ENCODE results near the gene ERCC6L. TPM values are rescaled to one million over a fixed set of nuclear protein-coding genes. Genes with fewer than 3 reads are reported as not detected.

The ERCC6L gene, protein sequence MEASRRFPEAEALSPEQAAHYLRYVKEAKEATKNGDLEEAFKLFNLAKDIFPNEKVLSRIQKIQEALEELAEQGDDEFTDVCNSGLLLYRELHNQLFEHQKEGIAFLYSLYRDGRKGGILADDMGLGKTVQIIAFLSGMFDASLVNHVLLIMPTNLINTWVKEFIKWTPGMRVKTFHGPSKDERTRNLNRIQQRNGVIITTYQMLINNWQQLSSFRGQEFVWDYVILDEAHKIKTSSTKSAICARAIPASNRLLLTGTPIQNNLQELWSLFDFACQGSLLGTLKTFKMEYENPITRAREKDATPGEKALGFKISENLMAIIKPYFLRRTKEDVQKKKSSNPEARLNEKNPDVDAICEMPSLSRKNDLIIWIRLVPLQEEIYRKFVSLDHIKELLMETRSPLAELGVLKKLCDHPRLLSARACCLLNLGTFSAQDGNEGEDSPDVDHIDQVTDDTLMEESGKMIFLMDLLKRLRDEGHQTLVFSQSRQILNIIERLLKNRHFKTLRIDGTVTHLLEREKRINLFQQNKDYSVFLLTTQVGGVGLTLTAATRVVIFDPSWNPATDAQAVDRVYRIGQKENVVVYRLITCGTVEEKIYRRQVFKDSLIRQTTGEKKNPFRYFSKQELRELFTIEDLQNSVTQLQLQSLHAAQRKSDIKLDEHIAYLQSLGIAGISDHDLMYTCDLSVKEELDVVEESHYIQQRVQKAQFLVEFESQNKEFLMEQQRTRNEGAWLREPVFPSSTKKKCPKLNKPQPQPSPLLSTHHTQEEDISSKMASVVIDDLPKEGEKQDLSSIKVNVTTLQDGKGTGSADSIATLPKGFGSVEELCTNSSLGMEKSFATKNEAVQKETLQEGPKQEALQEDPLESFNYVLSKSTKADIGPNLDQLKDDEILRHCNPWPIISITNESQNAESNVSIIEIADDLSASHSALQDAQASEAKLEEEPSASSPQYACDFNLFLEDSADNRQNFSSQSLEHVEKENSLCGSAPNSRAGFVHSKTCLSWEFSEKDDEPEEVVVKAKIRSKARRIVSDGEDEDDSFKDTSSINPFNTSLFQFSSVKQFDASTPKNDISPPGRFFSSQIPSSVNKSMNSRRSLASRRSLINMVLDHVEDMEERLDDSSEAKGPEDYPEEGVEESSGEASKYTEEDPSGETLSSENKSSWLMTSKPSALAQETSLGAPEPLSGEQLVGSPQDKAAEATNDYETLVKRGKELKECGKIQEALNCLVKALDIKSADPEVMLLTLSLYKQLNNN
- not detected in 2 replicates for total RNA-seq
- polyA plus RNA-seq (2012): 0.14 TPM

DNA sequence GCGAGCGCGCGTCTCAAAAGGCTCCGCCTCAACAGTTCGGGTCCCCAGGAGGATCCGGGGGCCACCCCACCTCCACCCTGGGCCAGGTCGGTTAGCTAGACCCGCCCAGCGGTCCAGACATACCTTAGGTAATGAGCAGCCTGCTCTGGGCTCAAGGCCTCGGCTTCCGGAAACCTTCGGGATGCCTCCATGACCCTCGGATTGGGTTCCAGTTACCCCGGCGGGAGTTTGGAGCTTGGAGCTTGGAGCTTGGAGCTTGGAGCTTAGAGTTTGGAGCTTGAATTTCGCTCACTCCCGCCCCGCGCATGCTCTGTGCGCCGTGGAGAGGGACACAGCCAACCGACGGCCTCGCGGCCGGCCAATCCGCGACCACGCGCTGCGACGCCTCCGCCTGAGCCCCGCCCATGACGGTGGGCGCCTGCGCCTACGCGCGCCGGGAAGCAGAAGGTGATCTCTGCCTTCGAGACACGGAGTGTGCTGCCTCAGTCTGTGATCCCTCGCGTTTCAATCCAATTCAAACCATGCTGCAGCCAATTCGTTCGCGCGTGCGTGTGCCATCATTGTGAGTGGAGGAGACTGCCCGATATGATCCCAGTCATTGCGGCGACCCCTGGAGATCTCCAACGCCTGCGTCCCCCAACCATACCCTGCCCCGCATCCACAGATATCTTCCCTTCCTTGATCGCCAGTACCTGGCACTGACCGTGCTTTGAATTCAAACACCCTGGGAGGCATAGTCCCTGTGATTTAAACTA is at the start of gene ERCC6L:
ERCC6L (minus strand) TSS at position 307 of the 755 bp plus-strand sequence; CDS start at position 191, 116 bp downstream.
- peak; percentile 84 for DNase-seq (ENCODE audit: low read depth)

DNA sequence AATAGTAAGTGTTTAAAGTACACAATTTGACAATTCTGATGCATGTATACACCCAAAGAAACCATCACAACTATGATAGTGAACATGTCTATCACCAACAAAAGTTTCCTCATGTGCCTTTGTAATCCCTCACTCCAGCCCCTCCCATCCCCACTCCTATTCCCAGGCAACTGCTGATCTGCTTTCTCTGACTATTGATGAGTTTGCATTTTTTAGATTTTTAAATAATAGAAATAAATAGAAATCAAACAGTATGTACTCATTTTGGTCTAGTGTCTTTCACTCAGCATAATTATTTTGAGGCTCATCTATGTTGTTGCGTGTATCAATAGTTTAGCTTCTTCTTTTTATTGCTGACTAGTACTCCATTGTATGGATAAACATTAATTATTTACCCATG is 43.5 kb upstream of the ERCC6L start:
- DNase-seq (ENCODE audit: low read depth): no peak

DNA sequence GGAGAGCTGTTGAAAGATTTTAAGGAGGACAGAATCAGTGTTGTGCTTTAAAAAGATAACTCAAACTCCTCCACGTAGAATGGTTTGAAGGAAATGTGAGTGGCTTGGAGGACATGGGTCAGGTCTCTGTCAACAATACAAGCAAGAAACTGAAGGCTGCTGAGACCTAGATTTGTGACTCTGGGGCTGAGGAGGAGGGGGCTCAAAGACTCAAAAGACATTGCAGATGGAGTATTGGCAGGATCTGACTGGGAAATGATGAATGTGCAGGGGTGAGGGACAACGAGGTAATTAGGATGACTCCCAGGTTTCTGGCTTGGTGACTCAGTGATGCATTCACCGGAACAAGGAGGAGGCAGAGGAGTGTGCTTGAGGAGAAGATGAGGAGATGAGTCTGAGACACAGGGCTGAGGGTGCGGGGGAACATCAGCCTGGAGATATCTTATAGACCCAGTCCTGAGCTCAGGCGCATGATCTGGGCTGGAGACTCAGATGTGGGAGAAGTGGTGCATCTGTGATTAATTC is 41.6 kb upstream of the ERCC6L start:
- no peak for DNase-seq (ENCODE audit: low read depth)

DNA sequence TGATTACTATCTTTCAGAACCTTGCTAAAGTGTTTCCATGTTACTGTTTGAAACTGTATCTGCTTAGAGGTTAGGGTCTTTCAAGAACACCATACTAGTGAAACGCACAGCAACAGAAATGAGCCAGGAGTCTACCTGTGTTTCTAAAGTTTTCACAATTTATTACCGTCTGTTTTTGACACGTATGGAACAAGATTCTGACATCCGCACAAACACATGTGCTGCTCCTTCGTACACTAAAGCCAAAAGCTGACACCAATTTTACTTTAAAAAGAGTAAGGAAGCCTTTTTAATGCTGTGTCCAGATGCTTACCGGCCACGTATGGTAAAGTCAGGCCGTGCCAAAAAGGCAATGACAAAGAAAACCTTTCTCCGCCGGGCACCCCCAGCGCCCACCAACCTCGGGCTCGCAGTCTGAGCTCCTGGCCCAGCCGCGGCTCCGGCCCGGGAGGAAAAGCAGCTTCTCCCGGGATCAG is 37.7 kb upstream of the ERCC6L start:
- DNase-seq (ENCODE audit: low read depth): no peak

DNA sequence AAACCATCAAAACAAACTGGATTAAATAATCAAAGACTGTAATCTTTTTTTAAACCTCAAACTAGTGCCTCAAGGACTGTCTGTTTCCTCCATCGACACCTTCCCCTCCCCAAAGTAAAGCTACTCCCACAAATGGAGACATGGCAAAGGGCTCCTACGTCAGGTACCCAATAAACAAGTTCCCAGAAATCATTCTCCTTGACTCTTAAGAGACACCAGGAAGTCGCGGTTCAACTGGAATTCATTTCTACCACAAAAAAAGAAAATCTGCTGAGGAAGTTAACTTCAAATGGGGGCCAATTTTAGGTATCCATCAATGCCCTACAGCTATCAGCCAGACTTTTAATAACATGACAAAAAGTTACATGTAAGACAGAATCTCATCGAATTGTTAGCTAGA is 35.7 kb upstream of the ERCC6L start:
- no peak for DNase-seq (ENCODE audit: low read depth)

DNA sequence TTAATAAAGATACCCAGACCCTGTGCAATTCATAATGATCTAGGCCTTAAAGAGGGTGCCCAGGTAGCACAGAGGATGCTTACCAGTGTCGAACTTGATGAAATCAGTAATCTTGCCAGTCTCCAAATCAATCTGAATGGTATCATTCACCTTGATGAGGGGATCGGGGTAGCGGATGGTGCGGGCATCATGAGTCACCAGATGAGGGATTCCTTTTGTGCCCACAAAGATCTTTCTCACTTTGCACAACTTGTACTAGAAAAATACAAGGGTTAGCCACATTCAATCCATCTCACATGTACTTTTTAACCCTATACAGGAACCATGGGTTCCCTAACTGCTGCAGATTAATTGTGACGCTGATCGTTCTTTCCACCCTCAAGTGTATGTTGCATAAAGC is 34.9 kb upstream of the ERCC6L start:
- no peak for DNase-seq (ENCODE audit: low read depth)

DNA sequence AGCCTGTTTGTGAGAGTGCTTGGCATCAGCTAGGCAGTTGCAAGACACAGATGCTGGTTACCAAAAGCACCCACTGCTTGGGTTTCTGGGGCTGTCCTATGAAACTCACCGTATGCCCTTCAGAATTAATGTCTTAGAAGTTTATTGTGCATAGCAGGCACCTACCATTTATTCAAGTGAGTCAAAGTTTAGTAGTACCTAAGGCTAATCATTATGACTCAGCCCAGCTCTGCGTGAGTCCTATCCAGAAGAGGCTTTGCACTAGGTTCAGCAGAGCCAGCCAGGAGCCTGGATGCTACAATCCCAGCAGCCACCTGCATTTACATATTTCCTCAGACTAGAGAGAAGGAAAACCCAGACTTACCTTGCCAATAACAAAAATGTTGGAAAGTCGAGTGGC is 34.0 kb upstream of the ERCC6L start:
- DNase-seq (ENCODE audit: low read depth): no peak

DNA sequence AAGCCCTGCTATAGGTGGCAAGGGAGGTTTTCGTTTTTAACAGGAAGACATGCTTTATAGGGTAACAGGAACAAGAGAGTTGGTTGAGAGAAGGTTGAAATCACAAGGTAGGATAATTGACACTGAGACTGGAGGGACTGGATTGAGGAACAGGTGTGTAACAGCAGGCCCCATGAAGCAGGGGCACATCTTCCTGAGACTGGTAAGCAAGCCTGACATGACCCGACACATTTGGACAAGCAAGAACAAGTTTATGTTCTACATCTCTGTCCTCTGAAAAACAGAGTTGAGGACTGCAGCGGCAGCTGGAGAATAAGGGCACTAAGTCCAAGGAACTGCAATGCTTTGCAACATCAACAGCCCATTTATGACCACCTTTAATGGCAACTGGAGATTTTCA is 33.0 kb upstream of the ERCC6L start:
- no peak for DNase-seq (ENCODE audit: low read depth)

DNA sequence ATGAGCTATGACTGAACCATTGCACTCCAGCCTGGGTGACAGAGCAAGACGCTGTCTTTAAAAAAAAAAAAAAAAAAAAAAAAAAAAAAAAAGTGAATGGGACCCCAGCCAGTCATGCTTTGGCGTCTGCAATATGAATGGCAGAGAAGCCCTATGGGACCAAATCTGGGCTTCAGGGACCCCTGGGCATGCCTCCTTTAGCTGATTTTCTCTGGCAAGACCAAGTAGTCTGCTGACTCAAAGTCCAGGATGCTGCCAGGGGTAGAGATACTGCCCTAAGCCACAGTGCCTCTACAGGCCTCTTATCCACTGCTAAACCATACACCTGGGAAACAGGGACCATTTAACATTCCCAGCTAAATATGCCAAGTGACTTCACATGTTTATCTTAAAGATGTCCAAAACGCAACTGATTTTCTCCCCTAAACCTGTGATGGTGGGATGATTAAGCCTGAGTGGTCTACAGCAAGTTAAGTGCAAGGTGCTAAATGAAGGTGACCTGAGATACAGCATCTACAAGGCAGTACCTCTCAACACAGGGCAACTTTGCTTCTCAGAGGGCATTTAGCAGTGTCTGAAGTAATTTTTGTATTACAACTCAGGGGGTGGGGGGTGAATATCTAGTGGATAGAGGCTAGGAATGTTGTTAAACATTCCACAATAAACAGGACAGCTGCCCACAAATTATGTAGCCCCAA is 32.4 kb upstream of the ERCC6L start:
- peak; percentile 5 for DNase-seq (ENCODE audit: low read depth)

DNA sequence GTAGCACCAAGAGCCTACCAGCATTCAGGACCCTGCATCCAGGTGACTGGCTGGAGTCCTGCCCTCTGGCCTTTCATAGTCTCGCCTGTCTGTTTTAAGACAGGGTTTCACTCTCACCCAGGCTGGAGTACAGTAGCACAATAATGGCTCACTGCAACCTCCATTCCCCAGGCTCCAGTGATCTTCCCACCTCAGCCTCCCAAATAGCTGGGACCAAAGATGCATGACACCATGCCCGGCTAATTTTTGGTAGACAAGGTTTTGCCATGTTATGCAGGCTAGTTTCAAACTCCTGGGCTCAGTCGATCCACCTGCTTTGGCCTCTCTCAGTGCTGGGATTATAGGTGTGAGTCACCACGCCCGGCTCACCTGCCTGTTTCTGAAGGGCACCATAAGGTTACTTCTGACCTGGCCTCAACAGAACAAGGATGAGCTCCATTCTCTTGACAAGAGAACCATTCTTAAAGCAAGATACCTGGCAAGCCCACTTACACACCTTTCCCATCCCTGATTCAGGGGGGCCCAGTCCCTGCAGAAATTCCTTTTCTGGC is 31.6 kb upstream of the ERCC6L start:
- no peak for DNase-seq (ENCODE audit: low read depth)

DNA sequence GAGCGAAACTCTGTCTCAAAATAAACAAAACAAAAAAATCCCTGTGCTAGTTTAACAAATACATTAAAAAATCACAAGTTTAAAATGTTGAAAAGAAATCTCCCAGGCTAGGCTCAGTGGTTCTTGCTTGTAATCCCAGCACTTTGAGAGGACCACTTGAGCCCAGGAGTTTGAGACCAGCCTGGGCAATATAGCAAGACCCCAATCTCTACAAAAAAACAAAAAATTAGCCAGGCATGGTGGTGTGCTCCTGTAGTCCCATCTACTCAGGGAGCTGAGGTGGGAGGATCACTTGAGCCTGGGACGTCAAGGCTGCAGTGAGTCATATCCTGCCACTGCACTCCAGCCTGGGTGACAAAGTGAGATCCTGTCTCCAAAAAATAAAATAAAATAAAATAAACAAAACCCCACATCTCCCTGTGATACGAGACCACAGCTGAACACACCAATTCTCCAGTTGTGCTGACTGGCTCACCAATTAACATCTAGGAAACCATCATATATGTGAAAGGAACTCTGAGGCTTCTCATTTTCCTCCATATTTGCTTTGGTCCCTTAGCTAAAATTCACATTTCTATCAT is 30.9 kb upstream of the ERCC6L start:
- peak; percentile 9 for DNase-seq (ENCODE audit: low read depth)

DNA sequence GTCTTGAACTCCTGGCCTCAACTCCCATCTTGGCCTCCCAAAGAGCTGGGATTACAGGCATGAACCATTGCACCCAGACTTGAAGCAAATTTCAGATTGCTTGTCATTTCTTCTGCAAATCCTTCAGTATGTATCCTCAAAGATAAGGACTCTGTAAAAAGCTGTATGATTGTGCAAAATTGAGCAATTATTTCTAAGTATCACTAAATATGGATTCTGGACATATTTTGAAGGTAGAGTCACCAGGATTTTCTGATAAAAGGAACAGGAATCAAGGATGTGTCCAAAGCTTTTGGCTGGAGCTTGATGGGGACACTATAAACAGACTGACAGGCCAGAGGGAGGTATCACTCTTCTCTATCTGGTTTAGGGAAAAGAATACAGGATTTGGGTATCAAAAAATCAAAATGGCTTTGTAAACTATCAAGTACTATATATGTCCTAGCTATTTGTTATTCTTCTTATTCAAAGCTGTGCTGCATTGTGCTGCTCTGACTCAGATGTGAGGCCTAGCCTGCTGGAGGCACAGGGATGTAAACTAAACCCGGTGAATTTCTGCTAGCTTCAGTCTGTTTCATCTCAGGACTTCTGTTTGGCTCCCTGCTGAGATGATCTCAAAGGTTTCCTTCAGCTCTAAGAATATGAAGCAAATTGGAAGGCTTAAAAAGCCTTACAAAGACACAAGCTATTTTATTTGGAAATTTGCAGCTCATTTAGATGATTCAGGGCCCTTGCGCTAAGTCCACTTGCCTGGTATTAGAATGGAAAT is 30.0 kb upstream of the ERCC6L start:
- DNase-seq (ENCODE audit: low read depth): no peak

DNA sequence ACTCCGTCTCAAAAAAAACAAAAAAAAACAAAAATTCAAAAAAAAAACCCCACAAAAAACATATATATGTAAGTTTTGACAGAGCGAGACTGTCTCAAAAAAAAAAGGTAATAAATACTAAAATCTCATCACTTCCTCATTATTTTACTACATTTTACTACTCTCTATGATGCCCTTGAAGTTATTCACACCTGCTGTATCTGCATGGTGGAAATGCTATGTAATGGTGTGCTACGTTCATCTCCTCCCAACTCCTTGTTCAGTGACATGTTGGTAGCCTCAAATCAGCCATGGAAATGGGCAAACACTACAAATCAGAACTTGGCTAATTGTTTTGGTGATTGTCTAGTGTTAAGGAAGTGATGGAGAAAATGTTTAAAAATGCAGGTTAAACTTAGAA is 26.4 kb upstream of the ERCC6L start:
- DNase-seq (ENCODE audit: low read depth): no peak

DNA sequence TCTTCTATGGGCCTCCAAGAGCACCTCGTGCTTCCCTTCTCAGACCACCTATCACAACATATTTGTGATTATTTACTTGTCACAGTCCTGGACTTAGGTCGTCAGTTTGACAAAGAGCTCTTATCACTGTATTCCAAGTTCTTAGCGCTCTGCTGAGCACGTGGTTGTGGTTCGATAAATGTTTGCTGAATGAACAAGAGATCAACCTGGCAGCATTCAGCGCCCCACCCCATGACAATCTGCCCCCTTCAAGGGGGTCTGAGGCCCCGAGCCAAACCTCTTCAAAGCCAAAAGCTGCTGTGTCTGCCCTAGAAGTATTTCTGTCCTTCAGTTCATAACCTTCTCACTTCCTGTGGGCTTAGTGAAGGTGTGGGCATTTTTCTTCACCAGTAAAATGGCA is 23.2 kb upstream of the ERCC6L start:
- DNase-seq (ENCODE audit: low read depth): no peak

DNA sequence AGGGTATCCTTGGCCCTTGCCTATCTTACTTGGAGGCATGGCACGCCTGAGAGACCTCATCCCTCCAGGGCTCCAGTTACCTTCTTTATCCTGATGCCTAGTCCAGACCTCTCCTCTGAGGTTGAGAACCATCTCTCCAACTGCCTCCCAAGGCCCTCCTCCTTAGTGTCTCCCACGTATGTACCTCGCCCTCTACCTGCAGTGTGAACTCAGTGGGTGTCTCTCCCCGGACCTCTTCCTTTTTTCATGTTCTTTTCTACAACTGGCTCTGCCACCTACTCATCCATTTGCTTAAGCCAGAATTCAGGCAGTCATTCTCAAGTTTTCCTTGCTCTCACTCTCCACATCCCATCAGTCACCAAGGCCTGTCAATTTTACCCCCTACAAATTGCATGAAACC is 21.6 kb upstream of the ERCC6L start:
- no peak for DNase-seq (ENCODE audit: low read depth)

DNA sequence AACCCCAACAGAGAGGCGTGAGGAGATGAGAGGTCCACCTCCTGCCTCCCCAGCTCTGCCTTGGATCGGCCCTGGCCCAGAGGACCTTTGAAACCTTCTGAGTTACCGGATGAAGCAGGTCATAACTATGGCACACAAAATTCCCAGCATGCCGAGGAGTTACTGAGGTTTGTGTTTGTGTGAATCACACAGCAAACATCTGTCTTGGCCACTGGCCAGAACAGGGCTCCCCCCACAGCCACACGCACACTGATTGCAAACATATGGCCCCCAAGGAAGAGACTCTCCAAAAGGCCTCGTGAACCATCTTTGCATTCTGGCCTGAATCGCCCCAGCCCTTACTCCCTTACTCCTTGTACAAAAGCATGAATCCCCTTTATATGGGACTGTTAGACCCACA is 19.3 kb upstream of the ERCC6L start:
- DNase-seq (ENCODE audit: low read depth): peak; percentile 40

DNA sequence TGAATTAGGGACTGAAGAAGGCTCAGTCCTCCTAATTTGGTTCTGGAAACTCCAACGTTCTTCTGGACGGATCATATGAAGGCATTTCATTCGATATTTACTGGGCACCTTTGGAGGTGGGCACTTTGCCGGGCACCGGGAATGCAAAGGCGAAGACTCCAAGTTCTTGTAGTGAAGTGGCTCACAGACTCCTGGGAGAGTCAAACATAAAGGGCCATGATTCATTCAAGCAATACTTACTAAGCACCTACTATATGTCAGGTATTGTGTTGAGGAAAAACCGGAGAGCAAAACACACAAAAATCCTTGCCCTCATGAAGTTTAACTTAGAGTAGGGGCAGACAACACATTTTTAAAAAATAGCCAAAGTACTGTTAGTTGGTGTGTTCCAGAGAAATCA is 17.0 kb upstream of the ERCC6L start:
- no peak for DNase-seq (ENCODE audit: low read depth)

DNA sequence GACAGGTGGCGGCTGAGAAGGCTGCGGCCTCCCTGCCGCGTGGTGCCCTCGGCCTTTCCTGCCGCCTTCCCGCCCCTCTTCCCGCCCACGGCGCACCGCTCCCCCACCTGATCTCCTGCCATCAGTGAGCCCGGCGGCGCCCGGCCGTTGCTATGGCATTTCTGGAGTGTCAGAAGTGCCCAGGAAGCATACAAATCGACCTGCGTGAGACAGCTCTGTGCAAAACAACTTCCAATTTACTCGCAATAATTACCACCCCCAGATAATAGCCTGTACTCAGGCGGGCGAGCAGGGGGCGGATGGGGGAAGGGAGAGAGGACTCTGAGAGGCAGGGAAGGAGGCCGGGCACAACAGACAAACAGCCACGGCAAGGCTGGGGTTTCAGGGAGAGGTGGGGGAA is 16.6 kb upstream of the ERCC6L start:
- DNase-seq (ENCODE audit: low read depth): no peak

Measured in myocyte (in vitro differentiated cells).